ENCODE results near the gene SERINC3. TPM values are rescaled to one million over a fixed set of nuclear protein-coding genes. Genes with fewer than 3 reads are reported as not detected.

SERINC3 gene
- total RNA-seq, 1 donor from 2014 or later, result 94.3 TPM

- peaks cover 9% of the 10 kb centered on the region for H3K79me2 ChIP-seq (ENCODE audit: insufficient read depth, low read length)
- H3K36me3 ChIP-seq (ENCODE audit: insufficient read depth, low read length), result no peaks in the 10 kb centered on the region
- H3K27ac ChIP-seq (ENCODE audit: low read depth, low read length), result no peak overlapping the region
- no peaks in the 10 kb centered on the region for H3K9me3 ChIP-seq (ENCODE audit: insufficient read depth, low read depth, low read length)
- no peak for DNase-seq (ENCODE audit: low read depth)
- peaks cover 7% of the 10 kb centered on the region for H3K4me1 Mint-ChIP-seq (ENCODE audit: low read depth, unreplicated experiment)
- no peak for FAIRE-seq
- H3K36me3 Mint-ChIP-seq (ENCODE audit: low read depth, unreplicated experiment), result no peaks in the 10 kb centered on the region
- H4K20me1 ChIP-seq (ENCODE audit: insufficient read depth, low read length), result no peaks in the 10 kb centered on the region
- no peak overlapping the region for H3K4me3 Mint-ChIP-seq (ENCODE audit: unreplicated experiment)
- H3K27ac Mint-ChIP-seq (ENCODE audit: unreplicated experiment), result no peak overlapping the region
- no peak overlapping the region for H3K4me2 ChIP-seq (ENCODE audit: low read length)
- H3K4me3 ChIP-seq (ENCODE audit: insufficient read depth, low read depth, low read length), result no peak overlapping the region
- H3K4me1 ChIP-seq (ENCODE audit: insufficient read depth, low read length), result peaks cover 10% of the 10 kb centered on the region
- H3K27me3 Mint-ChIP-seq (ENCODE audit: low read depth, unreplicated experiment), result no peaks in the 10 kb centered on the region
- TF ChIP-seq EZH2 (IDR thresholded peaks at IDR 0.05; ENCODE audit: insufficient read depth, low read length) (no peak), CTCF (IDR thresholded peaks at IDR 0.05; ENCODE audit: insufficient read depth, low read depth, low read length) (no peak)
- H3K9me3 Mint-ChIP-seq (ENCODE audit: unreplicated experiment), result peaks cover 2% of the 10 kb centered on the region
- H2AFZ ChIP-seq (ENCODE audit: low read depth, low read length), result no peak overlapping the region
- no peaks in the 10 kb centered on the region for H3K27me3 ChIP-seq (ENCODE audit: insufficient read depth, low read length)
- no peak overlapping the region for H3K9ac ChIP-seq (ENCODE audit: low read length)
Measured at GRCh38 chr20:44541992-44542391, 20.1 kb upstream of the SERINC3 start.

GRCh38 chr20:44540834-44541233, 19.0 kb upstream of the SERINC3 start:
- Mint-ChIP-seq H3K27ac (ENCODE audit: unreplicated experiment) (peak overlapping the region; percentile 49), H3K4me3 (ENCODE audit: unreplicated experiment) (no peak overlapping the region), H3K9me3 (ENCODE audit: unreplicated experiment) (peaks cover 2% of the 10 kb centered on the region), H3K36me3 (ENCODE audit: low read depth, unreplicated experiment) (no peaks in the 10 kb centered on the region), H3K4me1 (ENCODE audit: low read depth, unreplicated experiment) (peaks cover 7% of the 10 kb centered on the region), H3K27me3 (ENCODE audit: low read depth, unreplicated experiment) (no peaks in the 10 kb centered on the region)
- Histone ChIP-seq H3K79me2 (ENCODE audit: insufficient read depth, low read length) (peaks cover 17% of the 10 kb centered on the region), H3K9me3 (ENCODE audit: insufficient read depth, low read depth, low read length) (no peaks in the 10 kb centered on the region), H3K9ac (ENCODE audit: low read length) (peak overlapping the region; percentile 14), H3K4me3 (ENCODE audit: insufficient read depth, low read depth, low read length) (no peak overlapping the region), H3K4me1 (ENCODE audit: insufficient read depth, low read length) (peaks cover 10% of the 10 kb centered on the region), H3K27me3 (ENCODE audit: insufficient read depth, low read length) (no peaks in the 10 kb centered on the region), H2AFZ (ENCODE audit: low read depth, low read length) (peak overlapping the region; percentile 44), H4K20me1 (ENCODE audit: insufficient read depth, low read length) (no peaks in the 10 kb centered on the region), H3K4me2 (ENCODE audit: low read length) (peak overlapping the region; percentile 71), H3K27ac (ENCODE audit: low read depth, low read length) (peak overlapping the region; percentile 49), H3K36me3 (ENCODE audit: insufficient read depth, low read length) (no peaks in the 10 kb centered on the region)
- TF ChIP-seq EZH2 (IDR thresholded peaks at IDR 0.05; ENCODE audit: insufficient read depth, low read length) (no peak), CTCF (IDR thresholded peaks at IDR 0.05; ENCODE audit: insufficient read depth, low read depth, low read length) (no peak)
- FAIRE-seq (peak; percentile 39), DNase-seq (ENCODE audit: low read depth) (peak; percentile 88)

GRCh38 chr20:44537993-44538392, 16.1 kb upstream of the SERINC3 start:
- no peaks in the 10 kb centered on the region for H4K20me1 ChIP-seq (ENCODE audit: insufficient read depth, low read length)
- no peak for FAIRE-seq

More at GRCh38 chr20:44537993-44538392, 16.1 kb upstream of the SERINC3 start:
- H3K27me3 ChIP-seq (ENCODE audit: insufficient read depth, low read length), result no peaks in the 10 kb centered on the region
- no peak overlapping the region for H3K4me2 ChIP-seq (ENCODE audit: low read length)
- no peaks in the 10 kb centered on the region for H3K9me3 Mint-ChIP-seq (ENCODE audit: unreplicated experiment)
- no peaks in the 10 kb centered on the region for H3K27me3 Mint-ChIP-seq (ENCODE audit: low read depth, unreplicated experiment)
- no peak overlapping the region for H3K27ac ChIP-seq (ENCODE audit: low read depth, low read length)
- no peak for TF ChIP-seq EZH2 (IDR thresholded peaks at IDR 0.05; ENCODE audit: insufficient read depth, low read length)
- TF ChIP-seq CTCF (IDR thresholded peaks at IDR 0.05; ENCODE audit: insufficient read depth, low read depth, low read length), result no peak
- H3K4me3 Mint-ChIP-seq (ENCODE audit: unreplicated experiment), result no peak overlapping the region
- peaks cover 7% of the 10 kb centered on the region for H3K4me1 Mint-ChIP-seq (ENCODE audit: low read depth, unreplicated experiment)
- no peak overlapping the region for H3K27ac Mint-ChIP-seq (ENCODE audit: unreplicated experiment)
- no peaks in the 10 kb centered on the region for H3K9me3 ChIP-seq (ENCODE audit: insufficient read depth, low read depth, low read length)
- H3K9ac ChIP-seq (ENCODE audit: low read length), result no peak overlapping the region
- peaks cover 19% of the 10 kb centered on the region for H3K79me2 ChIP-seq (ENCODE audit: insufficient read depth, low read length)
- H3K36me3 Mint-ChIP-seq (ENCODE audit: low read depth, unreplicated experiment), result no peaks in the 10 kb centered on the region
- H3K36me3 ChIP-seq (ENCODE audit: insufficient read depth, low read length), result no peaks in the 10 kb centered on the region
- no peak overlapping the region for H2AFZ ChIP-seq (ENCODE audit: low read depth, low read length)
- DNase-seq (ENCODE audit: low read depth), result no peak
- no peak overlapping the region for H3K4me3 ChIP-seq (ENCODE audit: insufficient read depth, low read depth, low read length)
- H3K4me1 ChIP-seq (ENCODE audit: insufficient read depth, low read length), result peaks cover 10% of the 10 kb centered on the region

All from astrocyte (in vitro differentiated cells and primary cell).